Measurements from ENCODE around the gene ZCCHC7. TPM values are rescaled to one million over a fixed set of nuclear protein-coding genes. Genes with fewer than 3 reads are reported as not detected.

Gene ZCCHC7
- total RNA-seq, 4 donors from 2014 or later = 13.8 to 24.6 (median 18.5) TPM

DNA sequence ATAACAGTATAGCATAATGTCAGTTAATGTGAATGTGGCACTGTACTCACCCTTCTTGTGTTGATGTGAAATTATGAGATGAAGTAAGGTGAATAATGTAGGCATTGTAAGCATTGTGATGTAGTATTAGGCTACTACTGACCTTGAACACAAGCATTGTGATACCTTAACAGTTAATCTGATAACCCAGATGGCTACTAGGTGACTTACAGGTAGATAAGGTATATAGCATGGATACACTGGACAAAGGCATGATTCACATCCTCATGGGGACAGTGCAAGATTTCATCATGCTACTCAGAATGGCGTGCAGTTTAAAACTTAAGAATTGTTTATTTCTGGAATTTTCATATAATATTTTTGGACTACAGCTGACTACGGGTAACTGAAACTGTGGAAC lies 134.8 kb downstream of the ZCCHC7 start:
- TF ChIP-seq CTCF (IDR thresholded peaks at IDR 0.05; ENCODE audit: low read depth) = no peak

GRCh38 chr9:37255944-37256862 lies 135.8 kb downstream of the ZCCHC7 start:
- no peak for TF ChIP-seq CTCF (IDR thresholded peaks at IDR 0.05; ENCODE audit: low read depth)

DNA sequence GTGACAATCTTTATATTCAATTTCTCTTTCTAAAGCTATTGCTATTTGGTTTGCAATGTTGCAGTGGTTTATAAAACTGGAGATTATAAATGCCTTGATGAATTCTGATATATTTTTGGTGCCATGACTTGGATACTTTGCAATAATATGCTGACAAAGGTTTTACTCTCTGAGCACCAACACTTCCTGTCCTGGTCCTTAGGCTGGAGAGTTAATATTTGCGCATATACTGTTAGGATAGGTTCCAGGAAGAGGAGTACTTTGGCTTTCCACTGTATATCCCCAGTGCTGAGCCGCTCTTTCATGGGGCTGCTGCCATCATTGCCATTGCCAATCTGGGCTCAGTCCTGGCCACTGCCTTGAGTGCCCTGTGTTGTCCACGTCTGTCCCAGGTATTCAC lies 139.6 kb downstream of the ZCCHC7 start:
- no peak for TF ChIP-seq CTCF (IDR thresholded peaks at IDR 0.05; ENCODE audit: low read depth)

DNA sequence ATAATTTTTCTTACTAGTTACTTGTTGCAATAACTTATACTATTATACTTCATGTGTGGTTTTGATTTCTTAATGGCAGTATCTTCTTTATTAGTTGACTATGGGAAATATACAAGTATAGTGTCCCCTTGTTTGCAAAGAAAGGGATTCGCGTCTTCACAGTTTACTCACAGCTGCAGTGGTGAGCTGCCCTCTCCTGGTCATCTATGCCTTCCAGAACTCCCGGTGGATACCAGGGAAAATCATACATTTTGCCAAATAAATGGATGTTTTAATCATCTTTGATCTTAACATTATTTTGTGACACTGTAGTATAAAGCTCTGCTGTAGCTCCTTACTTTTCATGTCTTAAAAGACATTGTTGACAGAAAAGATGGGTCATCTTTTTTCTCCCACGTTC lies 142.0 kb downstream of the ZCCHC7 start:
- no peak for TF ChIP-seq CTCF (IDR thresholded peaks at IDR 0.05; ENCODE audit: low read depth)

GRCh38 chr9:37264539-37264938 lies 144.2 kb downstream of the ZCCHC7 start:
- TF ChIP-seq CTCF (IDR thresholded peaks at IDR 0.05; ENCODE audit: low read depth) = no peak

DNA sequence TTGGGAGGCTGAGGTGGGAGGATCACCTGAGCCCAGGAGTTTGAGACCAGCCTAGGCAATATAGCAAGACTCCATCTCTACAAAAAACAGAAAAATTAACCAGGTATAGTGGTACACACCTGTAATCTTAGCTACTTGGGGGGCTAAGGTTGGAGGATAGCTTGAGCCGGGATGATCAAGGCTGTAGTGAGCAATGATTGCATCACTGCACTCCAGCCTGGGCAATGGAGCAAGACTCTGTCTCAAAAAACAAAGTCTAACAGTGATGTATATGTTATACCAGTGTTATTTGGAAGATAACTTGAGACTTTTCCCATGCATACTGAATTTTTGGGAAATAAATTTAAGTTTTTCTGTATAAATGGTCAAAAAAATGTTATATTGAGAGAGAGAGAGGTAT lies 146.3 kb downstream of the ZCCHC7 start:
- no peak for TF ChIP-seq CTCF (IDR thresholded peaks at IDR 0.05; ENCODE audit: low read depth)

- no peak for TF ChIP-seq CTCF (IDR thresholded peaks at IDR 0.05; ENCODE audit: low read depth)
These were observed 148.8 kb downstream of the ZCCHC7 start for GRCh38 chr9:37269221-37269620.

Data from subcutaneous adipose tissue (tissue), 4 donors.